ENCODE results near the gene ANKRD30A.
"Not testable (repeated sequence)": the region's sequence is repeated elsewhere in the genome, so short reads cannot be mapped to it uniquely, and the experiment has no call there.

ANKRD30A gene

GRCh38 chr10:37125191-37125732 lies at the start of gene ANKRD30A:
Gene ANKRD30A, plus strand, starts transcription at chr10:37125598. Its CDS starts 190 bp downstream, at chr10:37125788.
- DNase-seq (ENCODE audit: low read depth in 2 of 2, low spot score in 1 of 2), result no peak

GRCh38 chr10:37076083-37076482 lies 49.3 kb upstream of the ANKRD30A start:
- DNase-seq (ENCODE audit: low read depth in 2 of 2, low spot score in 1 of 2), result not testable (repeated sequence)

GRCh38 chr10:37095792-37096573 lies 29.4 kb upstream of the ANKRD30A start:
- no peak for DNase-seq (ENCODE audit: low read depth in 2 of 2, low spot score in 1 of 2)

- DNase-seq (ENCODE audit: low read depth in 2 of 2, low spot score in 1 of 2), result no peak
Measured at GRCh38 chr10:37101261-37101660, 24.1 kb upstream of the ANKRD30A start.

GRCh38 chr10:37109000-37109399 lies 16.4 kb upstream of the ANKRD30A start:
- DNase-seq (ENCODE audit: low read depth in 2 of 2, low spot score in 1 of 2), result no peak

GRCh38 chr10:37124532-37124931 lies 866 bp upstream of the ANKRD30A start:
- no peak for DNase-seq (ENCODE audit: low read depth in 2 of 2, low spot score in 1 of 2)

- DNase-seq (ENCODE audit: low read depth in 2 of 2, low spot score in 1 of 2), result no peak
Measured at GRCh38 chr10:37125921-37126320, 523 bp downstream of the ANKRD30A start.

- DNase-seq (ENCODE audit: low read depth in 2 of 2, low spot score in 1 of 2), result no peak
Measured at GRCh38 chr10:37146443-37146842, 21.0 kb downstream of the ANKRD30A start.

GRCh38 chr10:37162430-37162829 lies 37.0 kb downstream of the ANKRD30A start:
- DNase-seq (ENCODE audit: low read depth in 2 of 2, low spot score in 1 of 2), result not testable (repeated sequence)

GRCh38 chr10:37171945-37172344 lies 46.5 kb downstream of the ANKRD30A start:
- DNase-seq (ENCODE audit: low read depth in 2 of 2, low spot score in 1 of 2), result not testable (repeated sequence)

GRCh38 chr10:37178296-37178695 lies 52.9 kb downstream of the ANKRD30A start:
- not testable (repeated sequence) for DNase-seq (ENCODE audit: low read depth in 2 of 2, low spot score in 1 of 2)

GRCh38 chr10:37182719-37183118 lies 57.3 kb downstream of the ANKRD30A start:
- DNase-seq (ENCODE audit: low read depth in 2 of 2, low spot score in 1 of 2), result not testable (repeated sequence)

- DNase-seq (ENCODE audit: low read depth in 2 of 2, low spot score in 1 of 2), result no peak
Measured at GRCh38 chr10:37206132-37206531, 80.7 kb downstream of the ANKRD30A start.

GRCh38 chr10:37220866-37221265 lies 95.5 kb downstream of the ANKRD30A start:
- no peak for DNase-seq (ENCODE audit: low read depth in 2 of 2, low spot score in 1 of 2)

- no peak for DNase-seq (ENCODE audit: low read depth in 2 of 2, low spot score in 1 of 2)
Measured at GRCh38 chr10:37222046-37222445, 96.6 kb downstream of the ANKRD30A start.

- no peak for DNase-seq (ENCODE audit: low read depth in 2 of 2, low spot score in 1 of 2)
Measured at GRCh38 chr10:37225163-37225562, 99.8 kb downstream of the ANKRD30A start.

GRCh38 chr10:37226524-37226923 lies 101.1 kb downstream of the ANKRD30A start:
- DNase-seq (ENCODE audit: low read depth in 2 of 2, low spot score in 1 of 2), result no peak

- no peak for DNase-seq (ENCODE audit: low read depth in 2 of 2, low spot score in 1 of 2)
Measured at GRCh38 chr10:37234692-37235091, 109.3 kb downstream of the ANKRD30A start.

- DNase-seq (ENCODE audit: low read depth in 2 of 2, low spot score in 1 of 2), result no peak
Measured at GRCh38 chr10:37236093-37236492, 110.7 kb downstream of the ANKRD30A start.

GRCh38 chr10:37240223-37240622 lies 114.8 kb downstream of the ANKRD30A start:
- DNase-seq (ENCODE audit: low read depth in 2 of 2, low spot score in 1 of 2), result no peak

- no peak for DNase-seq (ENCODE audit: low read depth in 2 of 2, low spot score in 1 of 2)
Measured at GRCh38 chr10:37246637-37247036, 121.2 kb downstream of the ANKRD30A start.

GRCh38 chr10:37255837-37256236 lies 130.4 kb downstream of the ANKRD30A start:
- DNase-seq (ENCODE audit: low read depth in 2 of 2, low spot score in 1 of 2), result not testable (repeated sequence)

GRCh38 chr10:37263304-37263703 lies 137.9 kb downstream of the ANKRD30A start:
- DNase-seq (ENCODE audit: low read depth in 2 of 2, low spot score in 1 of 2), result no peak
